Subcutaneous abdominal adipose tissue (tissue), 5 donors: ENCODE results near the gene SHPK.
A peak's percentile ranks its signal among the peaks of the same experiment; 100 is the strongest.

Source experiments
- H3K27ac ChIP-seq: one replicate; pipeline ENCODE4 v1.7.0; 2013; ENCODE audit warnings: low read depth, mild to moderate bottlenecking, inconsistent platforms, low read length, moderate library complexity
- H3K27me3 ChIP-seq, 5 donors: one replicate each; pipeline ENCODE4 v1.7.0; 2013; ENCODE audit warnings: low read length in 5 of 5, inconsistent platforms in 1 of 5; ENCODE audit not compliant: control insufficient read depth in 5 of 5, insufficient read depth in 4 of 5
- H3K36me3 ChIP-seq, 5 donors: one replicate each; pipeline ENCODE4 v1.7.0; 2013; ENCODE audit warnings: low read length in 5 of 5; ENCODE audit not compliant: control insufficient read depth in 5 of 5, insufficient read depth in 5 of 5
- H3K4me1 ChIP-seq, 5 donors: one replicate each; pipeline ENCODE4 v1.7.0; 2013; ENCODE audit warnings: low read length in 5 of 5, mild to moderate bottlenecking in 3 of 5, moderate library complexity in 1 of 5; ENCODE audit not compliant: control insufficient read depth in 5 of 5, insufficient read depth in 5 of 5
- H3K4me3 ChIP-seq, 5 donors: one replicate each; pipeline ENCODE4 v1.7.0; 2013; ENCODE audit warnings: low read length in 5 of 5, low read depth in 1 of 5
- H3K9ac ChIP-seq, 5 donors: one replicate each; pipeline ENCODE4 v1.7.0; 2013; ENCODE audit warnings: low read length in 5 of 5, mild to moderate bottlenecking in 4 of 5, moderate library complexity in 3 of 5
- H3K9me3 ChIP-seq, 5 donors: one replicate each; pipeline ENCODE4 v1.7.0; 2013; ENCODE audit warnings: low read length in 5 of 5; ENCODE audit not compliant: control insufficient read depth in 5 of 5
- donor health status: healthy.
- donor health status: healthy.
- donor health status: healthy.
- donor health status: healthy.
- donor health status: healthy.

SHPK gene

DNA sequence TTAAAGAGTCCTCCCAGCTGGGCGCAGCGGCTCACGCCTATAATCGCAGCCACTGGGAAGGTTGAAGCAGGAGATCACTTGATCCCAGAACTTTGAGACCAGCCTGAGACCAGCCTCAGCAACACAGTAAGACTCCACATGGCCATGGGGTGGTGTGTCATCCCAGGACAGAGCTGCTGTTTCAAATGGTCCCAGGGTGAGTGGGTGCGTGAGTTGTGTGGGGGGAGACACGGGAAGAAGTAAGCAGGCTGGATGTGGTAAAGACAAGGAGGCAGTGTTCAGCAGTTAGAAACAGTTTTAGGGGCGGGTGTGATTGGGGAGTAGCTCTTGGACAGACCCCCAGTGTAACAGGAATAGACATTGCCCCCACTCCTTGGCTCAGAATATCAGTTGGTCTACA, 3.8 kb downstream of the SHPK start:
- no peak overlapping the region for H3K4me3 ChIP-seq
- H3K9ac ChIP-seq = no peak overlapping the region
- no peaks in the 10 kb centered on the region for H3K27me3 ChIP-seq
- H3K27ac ChIP-seq = no peak overlapping the region
- peaks cover 0 to 32% (median 29%) of the 10 kb centered on the region in 5 donors for H3K36me3 ChIP-seq
- no peaks in the 10 kb centered on the region for H3K9me3 ChIP-seq
- peaks cover 2 to 40% (median 29%) of the 10 kb centered on the region in 5 donors for H3K4me1 ChIP-seq

DNA sequence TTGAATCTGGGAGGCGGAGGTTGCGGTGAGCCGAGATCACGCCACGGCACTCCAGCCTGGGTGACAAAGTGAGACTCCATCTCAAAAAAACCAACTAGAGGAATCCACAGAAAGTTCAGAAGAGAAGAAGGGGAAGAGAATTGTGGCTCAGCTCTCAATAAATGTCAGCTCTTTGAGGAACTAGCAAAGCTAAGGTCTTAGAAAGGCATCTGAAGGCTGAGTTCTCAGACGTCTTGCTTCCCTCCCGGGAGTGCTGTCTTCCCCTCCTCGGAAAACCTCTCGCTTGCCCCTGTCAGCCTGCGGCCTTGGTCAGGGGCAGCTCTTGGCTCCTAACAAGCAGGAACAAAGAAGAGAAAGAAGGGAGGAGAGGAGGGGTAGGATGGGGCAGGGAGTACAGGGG, 5.3 kb downstream of the SHPK start:
- Histone ChIP-seq H3K4me1 (peaks cover 2 to 31% (median 21%) of the 10 kb centered on the region in 5 donors), H3K9me3 (no peaks in the 10 kb centered on the region), H3K9ac (peak overlapping the region in 1 of 5 donors; percentile 46), H3K4me3 (no peak overlapping the region), H3K27me3 (no peaks in the 10 kb centered on the region), H3K36me3 (peaks cover 3 to 40% (median 35%) of the 10 kb centered on the region in 5 donors), H3K27ac (no peak overlapping the region)

DNA sequence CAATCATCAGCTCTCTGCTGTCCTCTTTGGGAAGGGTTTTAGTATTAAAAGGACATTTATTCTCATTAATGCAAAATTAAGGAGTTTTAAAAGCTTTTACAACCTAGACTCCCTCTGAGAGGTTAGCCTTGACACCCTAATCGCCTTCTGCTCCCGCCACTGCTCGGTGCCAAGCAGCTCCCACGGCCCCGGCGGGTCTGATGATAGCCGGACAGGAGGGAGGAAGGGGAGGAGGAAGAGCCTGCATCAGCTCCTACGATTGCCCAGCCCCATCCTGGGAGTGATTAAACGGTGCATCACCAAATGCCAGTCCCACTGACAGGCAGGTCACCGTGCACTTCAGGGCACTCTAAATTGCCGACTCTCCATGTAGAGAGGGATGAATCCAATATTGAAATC, 8.3 kb downstream of the SHPK start:
- H3K4me3 ChIP-seq = peak overlapping the region in 1 of 5 donors; percentile 27
- peaks cover 6 to 64% (median 58%) of the 10 kb centered on the region in 5 donors for H3K36me3 ChIP-seq
- H3K27me3 ChIP-seq = no peaks in the 10 kb centered on the region
- H3K9ac ChIP-seq = peak overlapping the region in 1 of 5 donors; percentile 42
- peak overlapping the region; percentile 7 for H3K27ac ChIP-seq
- H3K4me1 ChIP-seq = peaks cover 0 to 15% (median 13%) of the 10 kb centered on the region in 5 donors
- no peaks in the 10 kb centered on the region for H3K9me3 ChIP-seq

DNA sequence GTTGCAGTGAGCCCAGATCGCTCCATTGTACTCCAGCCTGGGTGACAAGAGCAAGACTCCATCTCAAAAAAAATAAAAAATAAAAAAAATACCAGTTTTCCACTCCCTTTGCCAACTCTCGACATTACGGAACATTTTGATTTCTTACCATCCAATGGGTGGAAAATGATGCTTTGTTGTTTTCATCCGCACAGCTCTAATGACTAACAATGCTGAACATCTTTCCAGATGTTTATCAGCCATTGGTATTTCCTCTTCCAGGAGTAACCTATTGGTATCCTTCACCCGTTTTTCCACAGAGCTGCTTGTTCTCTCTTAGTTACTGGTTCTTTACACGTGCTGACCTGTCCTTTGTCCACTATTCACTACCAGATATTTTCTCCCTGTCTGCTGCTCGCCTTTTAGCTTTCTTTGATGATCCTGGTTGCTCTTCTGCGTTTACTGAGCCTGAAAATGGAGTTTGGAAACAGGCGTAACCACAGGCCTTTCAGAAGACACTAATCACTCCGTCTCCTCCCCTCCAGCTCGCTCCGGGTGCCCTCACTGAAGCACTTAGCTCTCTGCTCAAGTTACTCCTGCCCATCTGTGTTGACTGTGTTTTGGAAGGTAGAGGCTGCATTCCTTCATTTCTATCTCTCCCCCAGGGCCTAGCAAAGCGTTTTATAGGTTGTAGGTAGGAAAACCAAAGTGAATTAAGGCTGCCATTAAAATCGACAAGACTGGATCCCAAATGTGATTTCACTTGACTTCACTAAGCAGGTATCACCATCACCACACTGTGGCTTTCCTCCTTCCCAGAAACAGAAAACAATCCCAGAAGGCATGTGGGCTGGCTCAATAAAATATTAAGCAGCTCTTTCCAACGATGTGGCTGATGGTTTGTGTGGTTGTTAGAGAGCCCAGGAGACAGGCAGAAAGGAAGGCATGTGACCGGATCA, 8.9 kb downstream of the SHPK start:
- peaks cover 0 to 15% (median 13%) of the 10 kb centered on the region in 5 donors for H3K4me1 ChIP-seq
- no peak overlapping the region for H3K9ac ChIP-seq
- H3K36me3 ChIP-seq = peaks cover 6 to 64% (median 60%) of the 10 kb centered on the region in 5 donors
- no peaks in the 10 kb centered on the region for H3K27me3 ChIP-seq
- H3K27ac ChIP-seq = peak overlapping the region; percentile 7
- no peak overlapping the region for H3K4me3 ChIP-seq
- no peaks in the 10 kb centered on the region for H3K9me3 ChIP-seq

DNA sequence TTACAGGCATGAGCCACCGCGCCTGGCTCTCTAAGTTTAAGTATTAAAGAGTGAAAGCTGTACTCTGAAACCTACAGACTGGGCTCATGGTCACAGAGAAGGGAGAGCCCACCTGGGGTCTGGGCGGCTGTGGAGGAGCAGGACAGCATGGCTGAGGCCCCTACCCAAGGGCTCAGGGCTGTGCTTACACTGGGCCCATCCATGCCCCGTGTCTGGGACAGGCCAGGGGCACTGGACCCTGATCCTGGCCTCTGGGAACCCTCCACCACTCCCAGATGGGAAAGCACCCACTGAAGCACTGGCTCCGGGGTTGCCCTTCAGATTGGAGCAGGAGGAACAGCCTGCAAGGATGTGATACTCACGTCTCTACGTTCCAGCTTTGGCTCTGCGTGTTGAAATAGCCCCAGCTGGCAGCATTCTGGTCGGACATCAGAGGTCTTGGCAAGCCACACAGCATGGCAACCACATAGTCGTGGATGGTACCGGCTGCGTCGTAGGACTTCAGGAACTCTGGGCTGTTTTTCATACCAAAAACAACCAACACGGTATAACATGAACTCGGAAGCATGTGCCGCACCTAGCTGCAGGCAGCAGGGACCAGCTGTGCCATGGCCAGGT, 13.0 kb downstream of the SHPK start:
- Histone ChIP-seq H3K9me3 (no peaks in the 10 kb centered on the region), H3K36me3 (peaks cover 12 to 71% (median 66%) of the 10 kb centered on the region in 5 donors), H3K9ac (no peak overlapping the region), H3K4me1 (peaks cover 0 to 15% (median 13%) of the 10 kb centered on the region in 5 donors), H3K27me3 (no peaks in the 10 kb centered on the region), H3K4me3 (no peak overlapping the region), H3K27ac (no peak overlapping the region)

DNA sequence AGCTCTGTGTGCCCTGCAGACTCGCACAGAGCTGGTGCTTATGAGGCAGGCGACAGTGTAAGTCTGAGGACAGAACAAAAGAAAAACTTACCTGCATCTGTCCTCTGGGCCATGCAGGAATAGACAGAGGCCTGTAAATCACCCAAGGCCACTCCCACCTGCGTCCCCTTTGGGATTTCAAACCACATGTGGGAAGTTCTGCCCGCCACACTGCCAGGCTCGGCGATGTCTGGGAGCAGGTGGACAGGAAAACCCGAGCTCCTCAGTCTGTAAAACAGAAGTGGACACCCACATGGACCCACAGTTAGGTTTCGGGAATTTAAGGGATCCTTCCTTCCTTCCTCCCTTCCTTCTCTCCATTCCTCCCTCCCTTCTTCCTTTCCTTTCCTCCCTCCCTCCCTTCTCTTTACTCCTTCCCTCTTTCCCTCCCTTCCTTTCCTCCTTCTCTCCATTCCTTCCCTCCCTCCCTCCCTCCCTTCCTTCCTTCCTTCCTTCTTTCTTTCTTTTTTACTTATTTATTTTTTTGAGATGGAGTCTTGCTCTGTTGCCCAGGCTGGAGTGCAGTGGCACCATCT, 14.8 kb downstream of the SHPK start:
- H3K9ac ChIP-seq = no peak overlapping the region
- no peak overlapping the region for H3K4me3 ChIP-seq
- no peak overlapping the region for H3K27ac ChIP-seq
- peaks cover 16 to 74% (median 67%) of the 10 kb centered on the region in 5 donors for H3K36me3 ChIP-seq
- peaks cover 0 to 4% (median 0%) of the 10 kb centered on the region in 5 donors for H3K9me3 ChIP-seq
- peaks cover 0 to 11% (median 7%) of the 10 kb centered on the region in 5 donors for H3K4me1 ChIP-seq
- no peaks in the 10 kb centered on the region for H3K27me3 ChIP-seq

DNA sequence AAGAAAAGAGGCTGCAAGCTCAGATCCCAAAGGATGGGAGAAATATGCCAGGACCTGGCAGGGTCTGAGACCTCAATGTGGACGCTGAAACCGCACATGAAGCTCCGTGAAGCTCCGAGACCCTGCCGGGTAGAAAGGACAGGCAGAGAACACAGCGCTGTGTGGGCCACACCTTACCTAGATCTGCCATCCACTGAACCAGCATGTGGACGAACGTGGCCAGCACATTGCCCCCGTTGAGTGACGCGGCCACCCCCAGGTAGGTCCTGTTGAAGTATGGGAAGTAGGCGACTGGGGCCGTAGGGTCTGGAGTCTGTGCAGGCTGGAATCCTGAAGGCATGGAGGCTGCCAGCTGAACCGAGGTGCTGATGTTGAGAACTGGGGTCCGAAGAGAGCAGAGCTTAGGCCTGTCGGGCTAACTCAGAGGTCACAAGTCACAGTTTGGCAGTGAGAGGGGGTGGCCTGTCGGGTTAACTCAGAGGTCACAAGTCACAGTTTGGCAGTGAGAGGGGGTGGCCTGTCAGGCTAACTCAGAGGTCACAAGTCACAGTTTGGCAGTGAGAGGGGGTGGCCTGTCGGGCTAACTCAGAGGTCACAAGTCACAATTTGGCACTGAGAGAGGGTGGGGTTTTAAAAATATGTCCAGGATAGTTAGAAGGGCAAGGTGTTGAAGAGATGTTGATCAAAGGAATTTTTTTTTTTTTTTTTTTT, 20.7 kb downstream of the SHPK start:
- H3K27ac ChIP-seq = no peak overlapping the region
- no peak overlapping the region for H3K4me3 ChIP-seq
- no peaks in the 10 kb centered on the region for H3K27me3 ChIP-seq
- peaks cover 13 to 81% (median 70%) of the 10 kb centered on the region in 5 donors for H3K36me3 ChIP-seq
- H3K9me3 ChIP-seq = peaks cover 0 to 4% (median 0%) of the 10 kb centered on the region in 5 donors
- H3K9ac ChIP-seq = no peak overlapping the region
- peaks cover 0 to 3% (median 0%) of the 10 kb centered on the region in 5 donors for H3K4me1 ChIP-seq

DNA sequence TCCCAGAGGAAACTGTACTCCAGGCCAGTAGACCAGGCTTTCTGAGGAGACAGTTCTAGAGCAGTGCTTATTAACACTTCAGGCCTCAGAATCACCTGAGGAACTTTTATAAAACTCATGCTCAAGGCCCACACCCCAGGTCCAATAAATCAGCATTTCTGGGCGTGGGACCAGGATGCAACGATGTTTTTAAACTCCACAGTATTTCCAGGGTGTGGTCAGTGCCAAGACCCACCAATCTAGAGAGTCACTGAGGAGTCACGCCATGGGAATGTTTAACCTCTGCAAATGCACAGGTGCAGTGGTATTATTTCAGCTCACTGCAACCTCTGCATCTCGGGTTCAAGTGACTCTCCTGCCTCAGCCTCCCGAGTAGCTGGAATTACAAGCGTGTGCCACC, 22.9 kb downstream of the SHPK start:
- H3K4me3 ChIP-seq = no peak overlapping the region
- H3K4me1 ChIP-seq = peaks cover 0 to 3% (median 0%) of the 10 kb centered on the region in 5 donors
- no peak overlapping the region for H3K27ac ChIP-seq
- no peak overlapping the region for H3K9ac ChIP-seq
- H3K9me3 ChIP-seq = peaks cover 0 to 4% (median 0%) of the 10 kb centered on the region in 5 donors
- H3K27me3 ChIP-seq = no peaks in the 10 kb centered on the region
- H3K36me3 ChIP-seq = peaks cover 8 to 86% (median 78%) of the 10 kb centered on the region in 5 donors

DNA sequence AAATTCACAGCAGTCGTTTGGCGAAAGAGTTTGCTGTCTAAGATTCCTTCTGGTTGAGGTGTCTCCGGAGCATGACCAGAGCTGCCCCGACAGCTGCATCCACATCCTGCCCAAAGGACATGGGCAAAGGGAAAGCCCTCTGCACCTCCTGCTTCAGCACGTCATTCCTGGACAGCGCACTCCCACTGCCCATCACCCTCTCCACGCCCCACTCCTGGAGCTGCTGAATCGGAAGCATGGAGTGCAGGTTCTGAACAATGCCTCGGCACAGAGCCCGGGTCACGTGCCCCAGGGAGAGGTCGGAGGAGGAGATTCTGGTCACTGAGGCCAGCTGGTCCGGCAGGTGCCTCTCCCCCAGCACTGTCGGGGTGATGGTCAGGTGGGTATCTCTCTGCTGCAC, 25.5 kb downstream of the SHPK start:
- no peak overlapping the region for H3K27ac ChIP-seq
- peaks cover 0 to 84% (median 69%) of the 10 kb centered on the region in 5 donors for H3K36me3 ChIP-seq
- H3K9ac ChIP-seq = no peak overlapping the region
- H3K4me1 ChIP-seq = peaks cover 0 to 3% (median 0%) of the 10 kb centered on the region in 5 donors
- H3K27me3 ChIP-seq = no peaks in the 10 kb centered on the region
- H3K9me3 ChIP-seq = no peaks in the 10 kb centered on the region
- no peak overlapping the region for H3K4me3 ChIP-seq
